Activated T-cell treated with anti-CD3 and anti-CD28 coated beads, Interleukin-2, amount 50 U/mL, for 72 hours (primary cell): ENCODE data around the gene NOL9. TPM values are rescaled to one million over a fixed set of nuclear protein-coding genes. Genes with fewer than 3 reads are reported as not detected.
"Not testable (repeated sequence)": the region's sequence is repeated elsewhere in the genome, so short reads cannot be mapped to it uniquely, and the experiment has no call there.

Source experiments
- ATAC-seq, 2 donors: fragments of 150-1000 bp; cut with Tn5 transposase; replicated peaks in 1 of 2; 2 replicates each; pipeline ENCODE4 v1.10.0; 2021; ENCODE audit warnings: moderate library complexity in 2 of 2, mild to moderate bottlenecking in 1 of 2
- DNase-seq, 2 donors: peaks; one replicate each; pipeline ENCODE4 v3.0.0; 2021 to 2022; ENCODE audit warnings: mixed read lengths in 1 of 2
- H3K27ac Mint-ChIP-seq: one replicate; pipeline ENCODE4 v1.8.0; 2022; ENCODE audit warnings: mild to moderate bottlenecking, moderate library complexity, mixed read lengths
- H3K27me3 Mint-ChIP-seq: one replicate; pipeline ENCODE4 v1.8.0; 2022; ENCODE audit warnings: low read depth, mixed read lengths
- H3K36me3 Mint-ChIP-seq, 2 donors: one replicate each; pipeline ENCODE4 v1.8.0; 2022; ENCODE audit warnings: mixed read lengths in 2 of 2, mild to moderate bottlenecking in 1 of 2; ENCODE audit not compliant: insufficient read depth in 2 of 2
- H3K4me1 Mint-ChIP-seq: one replicate; pipeline ENCODE4 v1.8.0; 2022; ENCODE audit warnings: low read depth, mixed read lengths
- H3K4me3 Mint-ChIP-seq, 2 donors: one replicate each; pipeline ENCODE4 v1.8.0; 2022; ENCODE audit warnings: mild to moderate bottlenecking in 2 of 2, mixed read lengths in 2 of 2, moderate library complexity in 2 of 2
- H3K9me3 Mint-ChIP-seq, 2 donors: one replicate each; pipeline ENCODE4 v1.8.0; 2022; ENCODE audit warnings: mixed read lengths in 2 of 2
- total RNA-seq, 2 donors: library from RNA; stranded (reverse); gene quantifications; one replicate each; pipeline ENCODE4 v1.2.3, GENCODE V29; 2022

Gene NOL9
- 10 to 100 TPM; 35.8 to 42.3 TPM for total RNA-seq

DNA sequence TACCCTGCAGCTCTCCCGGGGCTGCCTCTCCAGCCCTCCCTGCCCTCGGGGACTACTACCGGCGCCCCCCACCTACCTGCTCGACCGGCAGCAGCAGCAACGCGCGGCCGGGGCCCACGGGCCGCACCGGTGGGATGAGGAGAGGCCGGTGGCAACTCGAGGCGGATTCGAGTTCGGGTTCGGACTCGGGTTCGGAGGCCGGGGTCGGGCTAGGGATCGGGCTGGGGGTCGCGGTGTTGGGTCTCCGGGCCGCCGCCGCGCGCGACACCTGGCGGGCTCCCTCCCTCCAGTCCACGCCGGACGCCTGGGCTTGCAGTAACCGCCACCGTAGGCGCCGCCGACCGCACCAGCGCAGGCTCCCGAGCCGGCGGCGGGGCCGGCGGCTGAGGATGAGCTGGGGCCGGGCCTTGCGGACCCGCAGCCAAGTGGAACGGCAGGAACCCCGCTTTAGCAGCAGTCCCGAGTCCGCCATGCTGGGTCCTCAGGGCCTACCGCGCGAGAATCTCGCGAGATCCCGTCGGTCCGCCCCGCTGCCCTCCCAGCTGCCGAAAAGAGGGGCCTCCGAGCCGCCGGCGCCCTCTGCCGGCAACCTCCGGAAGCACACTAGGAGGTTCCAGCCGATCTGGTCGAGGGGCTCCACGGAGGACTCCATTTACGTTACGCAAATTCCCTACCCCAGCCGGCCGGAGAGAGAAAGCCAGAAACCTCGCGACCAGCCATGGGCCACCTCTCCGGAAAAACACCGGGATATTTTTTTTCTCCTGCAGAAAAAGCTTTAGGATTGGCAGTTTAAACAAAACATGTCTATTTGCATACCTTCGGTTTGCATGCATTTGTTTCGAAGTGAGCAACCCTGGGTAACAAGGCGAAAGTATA is at the start of gene NOL9:
TSS of gene NOL9 (minus strand) at position 483 of the 876 bp plus-strand sequence. CDS start at position 472, 11 bp downstream.
- DNase-seq (peak; percentile 96 to 97), ATAC-seq (peak; percentile 99)
- peaks cover 16% of the 10 kb centered on the region for H3K4me1 Mint-ChIP-seq
- no peaks in the 10 kb centered on the region for H3K27me3 Mint-ChIP-seq
- peaks cover 0 to 3% of the 10 kb centered on the region in 2 donors for H3K36me3 Mint-ChIP-seq
- H3K9me3 Mint-ChIP-seq, result no peaks in the 10 kb centered on the region
- H3K4me3 Mint-ChIP-seq, result peak within 1 kb of the TSS; percentile 86 to 87
- H3K27ac Mint-ChIP-seq, result peak within 1 kb of the TSS; percentile 72

DNA sequence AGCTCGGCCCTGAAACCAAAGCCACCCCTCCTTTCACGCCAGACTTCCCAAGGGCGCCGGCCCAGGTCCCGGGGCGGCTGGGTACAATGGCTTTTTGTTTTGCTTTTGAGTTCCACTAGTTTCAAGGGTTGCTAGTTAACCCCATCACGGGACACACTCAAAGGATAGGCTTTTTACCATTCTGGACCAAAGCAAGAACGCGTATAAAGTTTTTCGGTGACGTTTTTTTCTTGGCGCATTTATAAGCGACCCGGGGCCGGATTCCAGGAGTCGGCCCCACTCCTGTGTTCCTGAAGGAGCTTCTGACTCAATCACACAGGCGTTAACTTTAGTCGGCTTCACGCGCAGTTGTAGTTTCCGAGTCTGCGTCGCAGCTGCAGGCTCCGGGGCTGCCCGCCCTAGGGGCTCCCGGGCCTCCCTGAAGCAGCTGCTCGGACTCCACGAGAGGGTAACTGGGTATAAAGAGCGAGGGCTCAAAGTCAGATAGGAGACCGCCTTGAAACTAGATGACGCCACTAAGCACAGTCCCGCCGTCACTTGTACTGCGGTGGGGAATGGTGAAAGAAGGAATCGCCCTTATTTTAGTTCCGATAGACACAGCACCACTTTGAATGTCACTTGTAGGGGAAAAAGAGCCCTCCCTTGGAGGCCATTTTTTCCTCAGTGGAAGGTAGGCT is 49.1 kb upstream of the NOL9 start:
- DNase-seq (peak; percentile 63 to 64), ATAC-seq (peak; percentile 16 to 33)
- Mint-ChIP-seq H3K36me3 (peaks cover 4 to 8% of the 10 kb centered on the region in 2 donors), H3K27ac (peak overlapping the region; percentile 95), H3K4me3 (peak overlapping the region; percentile 79 to 91), H3K27me3 (no peaks in the 10 kb centered on the region), H3K4me1 (peaks cover 31% of the 10 kb centered on the region), H3K9me3 (no peaks in the 10 kb centered on the region)

DNA sequence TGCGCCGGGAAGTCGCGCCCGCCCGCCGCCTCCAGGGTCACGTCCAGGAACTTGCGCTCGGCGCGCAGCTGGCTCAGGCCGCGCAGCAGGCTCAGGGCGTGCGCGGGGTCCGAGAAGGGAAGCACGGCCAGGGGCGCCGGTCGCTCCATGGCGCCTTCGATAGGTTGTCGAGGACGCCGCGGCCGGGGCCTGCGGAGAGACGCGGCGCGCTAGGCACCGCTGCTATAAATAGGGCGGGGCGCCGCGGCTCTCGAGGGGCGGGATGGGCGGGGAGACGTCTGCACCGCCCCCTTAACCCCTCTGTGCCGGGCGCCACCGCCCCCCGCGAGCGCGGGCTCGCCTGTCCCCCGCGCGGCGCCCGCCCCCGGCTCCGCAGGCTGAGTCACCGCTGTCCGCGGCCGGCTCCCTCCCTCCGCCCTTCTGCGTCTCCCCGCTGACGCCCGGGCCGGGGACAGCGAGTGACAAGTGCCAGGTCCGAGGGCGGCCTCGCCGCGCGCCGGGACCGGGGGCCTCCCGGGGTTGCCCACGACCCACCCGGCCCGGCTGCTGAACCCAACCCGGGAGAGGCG is 48.4 kb upstream of the NOL9 start, which contains the start of gene KLHL21:
TSS of gene KLHL21 (minus strand) at position 201 of the 569 bp plus-strand sequence. CDS start at position 149, 52 bp downstream.
- peak within 1 kb of the TSS; percentile 91 to 96 for H3K4me3 Mint-ChIP-seq
- H3K27me3 Mint-ChIP-seq, result no peaks in the 10 kb centered on the region
- H3K36me3 Mint-ChIP-seq, result peaks cover 4 to 8% of the 10 kb centered on the region in 2 donors
- ATAC-seq (peak; percentile 68 to 69), DNase-seq (peak; percentile 93 to 95)
- H3K4me1 Mint-ChIP-seq, result peaks cover 35% of the 10 kb centered on the region
- no peaks in the 10 kb centered on the region for H3K9me3 Mint-ChIP-seq
- H3K27ac Mint-ChIP-seq, result peak within 1 kb of the TSS; percentile 98

DNA sequence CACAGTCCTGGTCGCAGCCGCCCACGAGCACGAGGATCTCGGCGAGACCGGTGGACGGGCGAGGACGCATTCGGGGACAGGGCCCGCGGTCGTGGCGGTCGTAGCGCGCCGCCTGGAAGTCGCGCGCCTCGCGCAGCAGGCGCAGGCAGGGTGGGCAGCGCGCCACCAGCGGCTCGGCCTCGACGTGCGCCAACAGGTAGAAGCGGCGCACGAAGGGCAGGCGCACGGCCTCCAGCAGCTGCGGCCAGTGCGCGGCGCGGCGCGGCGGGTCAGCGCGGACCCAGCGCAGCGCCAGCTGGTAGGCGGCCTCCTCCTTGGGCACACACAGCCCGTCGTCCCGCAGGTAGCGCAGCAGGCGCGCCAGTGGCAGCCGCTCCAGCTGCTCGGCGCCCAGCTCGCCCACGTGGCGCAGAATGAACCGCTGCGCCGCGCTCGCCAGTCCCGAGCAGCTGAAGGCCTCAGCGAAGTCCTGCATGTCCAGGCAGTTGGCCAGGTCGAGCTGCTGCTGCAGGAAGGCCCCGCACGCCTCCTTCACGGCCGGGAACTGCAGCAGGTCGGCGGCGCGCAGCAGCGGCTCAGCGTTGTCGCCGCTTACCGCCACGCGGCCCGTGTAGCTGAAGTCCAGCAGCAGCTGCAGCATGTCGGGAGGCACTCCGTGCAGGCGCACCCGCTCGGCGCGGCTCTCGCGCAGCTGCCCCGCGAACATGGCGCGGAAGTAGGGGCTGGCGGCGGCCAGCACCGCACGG is 47.8 kb upstream of the NOL9 start:
- Mint-ChIP-seq H3K4me1 (peaks cover 42% of the 10 kb centered on the region), H3K27me3 (no peaks in the 10 kb centered on the region), H3K9me3 (no peaks in the 10 kb centered on the region), H3K27ac (peak overlapping the region; percentile 98), H3K36me3 (peaks cover 4 to 8% of the 10 kb centered on the region in 2 donors), H3K4me3 (peak overlapping the region; percentile 89 to 96)
- peak; percentile 39 to 47 for ATAC-seq
- DNase-seq, result peak; percentile 48 to 57

DNA sequence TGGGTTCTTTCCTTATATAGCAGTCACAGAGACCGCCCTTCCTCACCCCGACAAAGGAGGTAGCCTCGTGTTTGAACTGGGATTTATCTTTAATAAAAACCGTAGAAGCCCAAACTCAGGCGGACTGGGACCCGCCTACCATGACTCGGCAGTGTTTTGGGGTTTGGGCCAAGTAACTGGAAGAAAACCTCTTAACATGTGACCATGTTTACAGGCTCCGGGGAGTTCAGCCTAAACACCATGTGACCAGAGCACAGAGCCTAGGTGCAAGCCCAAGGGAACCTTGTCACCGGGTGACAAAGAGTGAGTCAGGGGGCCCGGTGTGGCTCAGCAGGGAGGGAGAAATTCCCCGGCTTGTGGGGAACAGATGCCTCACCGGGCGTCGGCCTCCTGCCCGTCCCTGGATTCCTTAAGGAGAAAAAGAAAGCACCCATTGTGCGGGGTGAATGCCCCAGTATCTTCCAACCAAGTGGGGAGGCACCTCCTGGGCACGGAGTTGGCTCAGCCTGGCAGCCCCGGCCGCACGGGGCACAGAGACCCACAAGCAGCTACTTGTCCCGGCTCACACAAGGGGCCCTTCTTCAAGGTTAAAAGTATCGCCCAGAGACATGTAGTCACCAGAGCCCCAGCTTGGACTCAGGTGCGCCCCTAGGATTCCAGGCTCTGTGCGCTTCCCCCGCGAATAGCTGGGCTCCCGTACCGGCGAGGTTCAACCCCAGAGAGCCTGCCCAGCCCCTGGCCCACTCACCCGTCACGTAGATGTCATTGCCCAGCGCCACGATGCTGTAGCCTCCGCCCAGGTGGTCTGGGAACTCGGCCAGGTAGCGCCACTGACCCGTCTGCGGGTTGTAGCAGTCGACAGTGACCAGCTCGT is 47.0 kb upstream of the NOL9 start:
- no peaks in the 10 kb centered on the region for H3K9me3 Mint-ChIP-seq
- peak overlapping the region; percentile 98 for H3K27ac Mint-ChIP-seq
- H3K4me1 Mint-ChIP-seq, result peaks cover 50% of the 10 kb centered on the region
- H3K4me3 Mint-ChIP-seq, result peak overlapping the region; percentile 89 to 96
- no peaks in the 10 kb centered on the region for H3K27me3 Mint-ChIP-seq
- DNase-seq (peak; percentile 88 to 93), ATAC-seq (peak; percentile 76 to 77)
- peaks cover 4 to 9% of the 10 kb centered on the region in 2 donors for H3K36me3 Mint-ChIP-seq

DNA sequence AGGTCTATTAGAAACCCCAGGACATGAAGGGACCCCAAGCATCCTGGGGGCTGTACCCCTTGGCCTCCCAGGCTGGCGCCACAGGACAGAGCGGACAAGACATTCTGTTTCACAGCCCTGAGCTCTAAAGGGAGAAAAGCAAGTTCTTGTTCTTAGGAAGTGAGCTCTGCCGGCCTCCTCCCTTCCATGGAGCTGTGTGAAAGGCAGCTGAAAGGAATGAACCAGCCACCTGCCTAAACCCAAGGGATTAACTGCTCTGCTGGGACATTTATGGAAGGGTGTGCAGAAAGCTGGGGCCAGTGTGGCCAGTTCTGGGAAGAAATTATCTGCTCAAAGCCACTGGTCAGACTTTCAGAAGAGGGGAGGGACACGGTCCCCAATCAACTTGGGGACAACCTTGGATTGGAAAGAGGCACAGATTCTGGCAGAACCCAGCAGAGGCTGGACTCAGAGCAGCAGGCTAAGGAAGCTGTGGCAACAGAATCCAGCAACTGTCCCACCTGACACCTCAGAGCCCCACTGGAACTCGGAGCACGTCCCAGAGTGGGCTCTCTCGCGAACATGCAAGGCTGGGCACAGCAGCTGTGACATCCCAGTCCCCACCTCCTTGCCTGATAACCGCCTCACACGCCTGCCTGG is 46.2 kb upstream of the NOL9 start:
- Mint-ChIP-seq H3K4me3 (peak overlapping the region; percentile 89 to 96), H3K27ac (peak overlapping the region; percentile 98), H3K4me1 (peaks cover 57% of the 10 kb centered on the region), H3K27me3 (no peaks in the 10 kb centered on the region), H3K36me3 (peaks cover 8 to 15% of the 10 kb centered on the region in 2 donors), H3K9me3 (no peaks in the 10 kb centered on the region)
- ATAC-seq, result peak in 1 of 2 donors; percentile 2
- no peak for DNase-seq

DNA sequence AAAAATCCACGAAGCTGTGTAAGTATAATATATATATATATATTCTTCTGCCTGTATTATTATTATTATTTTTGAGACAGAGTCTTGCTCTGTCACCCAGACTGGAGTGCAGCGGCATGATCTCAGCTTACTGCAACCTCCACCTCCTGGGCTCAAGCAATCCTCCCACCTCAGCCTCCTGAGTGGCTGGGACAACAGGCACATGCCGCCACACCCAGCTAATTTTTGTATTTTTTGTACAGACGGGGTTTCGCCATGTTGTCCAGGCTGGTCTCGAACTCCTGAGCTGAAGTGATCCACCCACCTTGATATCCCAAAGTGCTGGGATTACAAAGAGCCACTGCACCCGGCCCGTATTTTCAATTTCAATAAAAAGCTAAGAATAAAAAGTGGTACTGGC is 45.7 kb upstream of the NOL9 start:
- H3K36me3 Mint-ChIP-seq, result peaks cover 11 to 18% of the 10 kb centered on the region in 2 donors
- H3K4me3 Mint-ChIP-seq, result peak overlapping the region; percentile 89 to 96
- H3K4me1 Mint-ChIP-seq, result peaks cover 61% of the 10 kb centered on the region
- H3K9me3 Mint-ChIP-seq, ATAC-seq, DNase-seq, H3K27me3 Mint-ChIP-seq: not testable (repeated sequence)
- peak overlapping the region; percentile 98 for H3K27ac Mint-ChIP-seq

DNA sequence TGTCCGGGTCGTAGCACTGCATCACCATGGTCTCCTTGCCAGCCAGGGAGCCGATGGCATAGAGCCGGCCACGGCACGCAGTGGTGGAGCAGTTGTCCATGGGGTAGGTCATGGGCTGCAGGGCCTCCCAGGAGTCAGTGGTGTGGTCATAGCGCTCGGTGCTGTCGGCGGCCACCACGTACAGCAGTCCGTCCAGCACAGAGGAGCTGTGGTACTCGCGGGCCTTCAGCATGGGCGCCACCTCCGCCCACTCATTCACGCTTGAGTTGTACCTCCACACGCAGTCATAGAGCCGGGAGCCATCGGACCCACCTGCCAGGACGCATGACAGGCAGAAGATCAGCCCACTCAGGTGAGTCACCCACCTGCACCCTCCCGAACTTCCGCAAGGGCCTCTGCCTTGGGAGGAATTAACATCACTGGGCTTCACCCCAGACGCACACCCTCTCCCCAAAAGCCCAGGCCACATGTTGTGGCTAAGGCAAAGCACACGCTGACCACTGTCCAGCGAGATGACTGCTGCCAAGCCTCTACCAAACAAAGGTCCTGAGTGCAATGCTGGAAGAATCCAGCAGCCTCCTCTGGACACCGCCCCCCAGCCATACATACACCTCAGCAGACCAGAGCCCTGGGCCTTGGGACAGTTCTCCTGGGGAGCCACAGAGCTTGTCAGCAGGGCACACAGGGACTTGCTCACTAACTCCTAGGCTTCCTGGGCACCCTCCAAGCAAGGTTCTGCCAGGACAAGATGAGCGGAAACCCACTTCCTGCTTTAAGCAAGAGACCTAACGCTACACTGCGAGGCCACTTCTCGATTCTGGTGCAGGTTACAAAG is 45.0 kb upstream of the NOL9 start:
- Mint-ChIP-seq H3K4me1 (peaks cover 60% of the 10 kb centered on the region), H3K27ac (peak overlapping the region; percentile 91), H3K36me3 (peaks cover 11 to 18% of the 10 kb centered on the region in 2 donors), H3K27me3 (no peaks in the 10 kb centered on the region), H3K9me3 (no peaks in the 10 kb centered on the region), H3K4me3 (peak overlapping the region; percentile 89 to 96)
- ATAC-seq (peak in 1 of 2 donors; percentile 6), DNase-seq (peak; percentile 57 to 72)

DNA sequence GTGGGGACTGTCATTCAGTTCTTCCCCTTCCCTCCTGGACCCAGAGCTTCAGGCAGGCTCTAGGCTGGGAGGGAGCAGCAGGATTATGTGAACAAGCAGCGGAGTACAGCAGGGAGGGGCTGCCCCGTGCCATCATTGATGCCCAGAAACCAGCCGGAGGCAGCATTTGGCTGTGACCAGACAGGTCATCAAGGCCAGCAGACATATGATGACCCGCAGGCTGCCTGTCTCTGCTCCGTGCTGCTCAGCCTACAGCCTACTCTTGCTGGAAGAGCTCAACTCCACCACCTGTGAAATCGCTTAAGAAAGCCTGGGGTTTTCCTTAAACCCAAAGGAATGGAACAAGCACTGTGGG is 43.4 kb upstream of the NOL9 start:
- Mint-ChIP-seq H3K27ac (peak overlapping the region; percentile 28), H3K9me3 (no peaks in the 10 kb centered on the region), H3K4me1 (peaks cover 53% of the 10 kb centered on the region), H3K27me3 (no peaks in the 10 kb centered on the region), H3K4me3 (no peak overlapping the region), H3K36me3 (peaks cover 11 to 18% of the 10 kb centered on the region in 2 donors)
- ATAC-seq, result no peak
- DNase-seq, result no peak

DNA sequence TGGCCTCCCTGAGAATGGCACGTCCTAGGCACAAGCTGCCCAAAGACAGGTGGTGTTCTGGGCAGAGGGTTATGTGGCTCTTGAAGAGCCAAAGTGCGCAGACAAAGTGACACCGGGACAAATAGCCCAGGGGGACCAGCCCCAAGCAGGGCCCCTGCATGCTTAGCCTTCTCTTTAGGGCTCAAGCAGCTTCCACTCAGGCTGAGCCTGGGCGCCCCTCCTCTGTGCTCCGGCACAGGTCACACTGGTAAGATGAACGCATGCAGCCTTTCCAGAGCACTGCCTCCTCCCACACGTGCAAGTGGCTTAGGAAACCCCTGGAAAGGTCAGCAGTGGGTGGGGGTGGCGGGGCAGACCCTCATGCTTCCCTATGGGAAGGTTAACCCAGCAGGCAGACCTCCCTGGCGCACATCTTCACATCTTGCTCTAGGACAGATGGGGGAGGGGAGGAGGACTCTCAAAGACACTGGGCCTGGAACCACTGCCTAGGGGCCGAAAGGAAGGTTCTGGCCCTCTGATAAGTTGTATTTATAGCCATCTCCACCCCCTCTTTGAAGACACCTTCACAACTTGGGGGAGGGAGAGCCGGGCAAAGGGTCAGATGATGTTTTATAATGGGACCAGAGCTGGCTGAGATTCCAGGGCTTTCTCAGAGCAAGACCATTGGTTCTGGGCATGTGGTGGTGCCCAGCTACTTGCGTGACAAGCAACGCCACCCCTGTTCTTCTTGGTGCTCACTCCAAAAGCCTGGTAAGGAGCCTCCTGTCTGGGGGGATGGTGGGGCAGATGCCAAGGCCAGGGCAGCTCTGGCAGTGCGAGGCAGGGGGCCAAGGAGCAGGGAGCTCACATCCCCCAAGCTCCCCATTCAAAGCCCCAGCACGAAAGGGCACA is 42.8 kb upstream of the NOL9 start:
- peaks cover 53% of the 10 kb centered on the region for H3K4me1 Mint-ChIP-seq
- DNase-seq, result no peak

More for the DNA sequence above, 42.8 kb upstream of the NOL9 start:
- Mint-ChIP-seq H3K27ac (no peak overlapping the region), H3K4me3 (no peak overlapping the region), H3K36me3 (peaks cover 11 to 18% of the 10 kb centered on the region in 2 donors), H3K9me3 (no peaks in the 10 kb centered on the region), H3K27me3 (no peaks in the 10 kb centered on the region)
- no peak for ATAC-seq
